GM23248 (cell line): ENCODE data around the gene SELENOM. TPM values are rescaled to one million over a fixed set of nuclear protein-coding genes. Genes with fewer than 3 reads are reported as not detected.
A peak's percentile ranks its signal among the peaks of the same experiment; 100 is the strongest.

ENCODE experiments used
- DNase-seq: peaks from one replicate; pipeline ENCODE4 v3.0.0-alpha.2; 2015
- H2AFZ ChIP-seq: fragments of 200-600 bp; sonication (generic); 2 replicates; pipeline ENCODE4 v1.6.1; 2016; ENCODE audit warnings: antibody characterized with exemption
- H3F3A ChIP-seq: fragments of 200-600 bp; sonication (generic); 2 replicates; pipeline ENCODE4 v1.6.1; 2016; ENCODE audit warnings: mild to moderate bottlenecking, antibody characterized with exemption, mixed run types; ENCODE audit not compliant: insufficient read depth
- H3K27ac ChIP-seq: fragments of 200-600 bp; sonication (generic); 2 replicates; pipeline ENCODE4 v1.5.1; 2016; ENCODE audit warnings: mild to moderate bottlenecking
- H3K27me3 ChIP-seq: fragments of 200-600 bp; sonication (generic); replicated peaks from 2 replicates; pipeline ENCODE4 v1.6.1; 2016; ENCODE audit warnings: mild to moderate bottlenecking; ENCODE audit not compliant: insufficient read depth
- H3K36me3 ChIP-seq: fragments of 200-600 bp; sonication (generic); 2 replicates; pipeline ENCODE4 v1.6.1; 2016; ENCODE audit warnings: low read depth, mild to moderate bottlenecking
- H3K4me1 ChIP-seq: fragments of 200-600 bp; sonication (generic); 2 replicates; pipeline ENCODE4 v1.6.1; 2016; ENCODE audit warnings: mild to moderate bottlenecking; ENCODE audit not compliant: insufficient read depth
- H3K4me2 ChIP-seq: fragments of 200-600 bp; sonication (generic); one replicate; pipeline ENCODE4 v1.6.1; 2016; ENCODE audit warnings: mild to moderate bottlenecking; ENCODE audit not compliant: unreplicated experiment
- H3K4me3 ChIP-seq: fragments of 200-600 bp; sonication (generic); 2 replicates; pipeline ENCODE4 v1.5.1; 2016; ENCODE audit warnings: mild to moderate bottlenecking
- H3K79me2 ChIP-seq: fragments of 200-600 bp; sonication (generic); 2 replicates; pipeline ENCODE4 v1.6.1; 2016; ENCODE audit warnings: mild to moderate bottlenecking; ENCODE audit not compliant: insufficient read depth
- H3K9ac ChIP-seq: fragments of 200-600 bp; sonication (generic); 2 replicates; pipeline ENCODE4 v1.6.1; 2016; ENCODE audit warnings: mild to moderate bottlenecking
- H3K9me2 ChIP-seq: fragments of 200-600 bp; sonication (generic); 2 replicates; pipeline ENCODE4 v1.6.1; 2016; ENCODE audit warnings: mixed run types, mild to moderate bottlenecking, moderate library complexity; ENCODE audit not compliant: insufficient read depth
- H3K9me3 ChIP-seq: fragments of 200-600 bp; sonication (generic); one replicate; pipeline ENCODE4 v1.6.1; 2017; ENCODE audit warnings: low read depth
- H4K20me1 ChIP-seq: fragments of 200-600 bp; sonication (generic); 2 replicates; pipeline ENCODE4 v1.6.0; 2016; ENCODE audit not compliant: insufficient read depth
- EZH2 ChIP-seq: fragments of 200-600 bp; sonication (generic); IDR thresholded peaks from 2 replicates; pipeline ENCODE4 v1.6.1; 2018; ENCODE audit warnings: antibody characterized with exemption, mild to moderate bottlenecking; ENCODE audit not compliant: insufficient read depth, poor library complexity, severe bottlenecking
- EZH2phosphoT487 ChIP-seq: fragments of 200-600 bp; sonication (generic); IDR thresholded peaks from 2 replicates; pipeline ENCODE4 v1.6.1; 2018; ENCODE audit warnings: antibody characterized with exemption, moderate library complexity, mild to moderate bottlenecking, low read depth; ENCODE audit not compliant: insufficient read depth
- WGBS, 2 experiments: methylation state at CpG; one replicate each; pipeline ENCODE4 v1.1.6; 2015 to 2017; ENCODE audit warnings: low lambda C conversion rate in 2 of 2, low coverage in 1 of 2; ENCODE audit errors: missing lambda C conversion rate in 2 of 2; 5-methylcytosine and 5-hydroxymethylcytosine counted together
- in situ Hi-C: fragments of 300-500 bp; cut with MboI; formaldehyde crosslinking; loops from 2 replicates; pipeline ENCODE4 v1.15.0; 2020
- polyA plus RNA-seq: library from polyadenylated mRNA; unstranded; fragments of >200 nt; fragmentation: Nextera tagmentation; extraction: Ambion mirVana; gene quantifications from 2 replicates; pipeline ENCODE4 v1.2.1, GENCODE V29; 2016
- total RNA-seq: library from RNA; depleted of rRNA; stranded (reverse); fragments of >200 nt; shearing (Covaris generic); gene quantifications from 2 replicates; pipeline ENCODE4 v1.2.3, GENCODE V29; 2014

Gene SELENOM
- total and polyA plus RNA-seq, 2 experiments from 2014 or later: 268 to 537 TPM

- in situ Hi-C loops: no loop called here
Measured at GRCh38 chr22:31139866-31140716, 32.7 kb upstream of the SELENOM start, which contains the start of gene PLA2G3. TSS of gene PLA2G3 (minus strand) at chr22:31140508. CDS start at chr22:31140354, 154 bp downstream.

GRCh38 chr22:31139066-31139465 is 31.7 kb upstream of the SELENOM start:
- H3F3A ChIP-seq: no peaks in the 10 kb centered on the region
- no peak overlapping the region for H2AFZ ChIP-seq
- H3K4me2 ChIP-seq: no peak overlapping the region
- no peaks in the 10 kb centered on the region for H3K9me3 ChIP-seq
- no peaks in the 10 kb centered on the region for H4K20me1 ChIP-seq
- no peaks in the 10 kb centered on the region for H3K4me1 ChIP-seq
- H3K9ac ChIP-seq: no peak overlapping the region
- H3K79me2 ChIP-seq: no peaks in the 10 kb centered on the region
- no peak for TF ChIP-seq EZH2phosphoT487
- TF ChIP-seq EZH2: no peak
- no peaks in the 10 kb centered on the region for H3K36me3 ChIP-seq
- H3K27me3 ChIP-seq: peaks cover 20% of the 10 kb centered on the region
- H3K27ac ChIP-seq: no peak overlapping the region
- H3K9me2 ChIP-seq: no peaks in the 10 kb centered on the region
- 81 to 83% methylated on average over 3 of the region's 3 CpGs for whole genome bisulfite sequencing, 2 experiments
- H3K4me3 ChIP-seq: no peak overlapping the region
- no peak for DNase-seq
- in situ Hi-C loops: no loop called here

More at GRCh38 chr22:31139866-31140716, 32.7 kb upstream of the SELENOM start, which contains the start of gene PLA2G3:
- H2AFZ ChIP-seq: no peak within 1 kb of the TSS
- no peak within 1 kb of the TSS for H3K4me3 ChIP-seq
- no peak within 1 kb of the TSS for H3K4me2 ChIP-seq
- no peak within 1 kb of the TSS for H3K9ac ChIP-seq
- H4K20me1 ChIP-seq: no peaks in the 10 kb centered on the region
- no peaks in the 10 kb centered on the region for H3K79me2 ChIP-seq
- H3K27me3 ChIP-seq: peaks cover 20% of the 10 kb centered on the region
- H3K9me2 ChIP-seq: no peaks in the 10 kb centered on the region
- H3K9me3 ChIP-seq: no peaks in the 10 kb centered on the region
- peak; percentile 33 for DNase-seq
- WGBS, 2 experiments: 25 to 32% methylated on average over 20 to 21 of the region's 24 CpGs
- TF ChIP-seq EZH2phosphoT487: no peak
- TF ChIP-seq EZH2: no peak
- no peak within 1 kb of the TSS for H3K27ac ChIP-seq
- no peaks in the 10 kb centered on the region for H3K36me3 ChIP-seq
- H3K4me1 ChIP-seq: no peaks in the 10 kb centered on the region
- no peaks in the 10 kb centered on the region for H3F3A ChIP-seq

GRCh38 chr22:31138126-31138525 is 30.8 kb upstream of the SELENOM start:
- H3K27ac ChIP-seq: no peak overlapping the region
- 82 to 87% methylated on average over 9 to 10 of the region's 10 CpGs for WGBS, 2 experiments
- no peak overlapping the region for H3K9ac ChIP-seq
- no peak overlapping the region for H3K4me2 ChIP-seq
- H3K9me2 ChIP-seq: no peaks in the 10 kb centered on the region
- H3K9me3 ChIP-seq: no peaks in the 10 kb centered on the region
- peaks cover 20% of the 10 kb centered on the region for H3K27me3 ChIP-seq
- no peaks in the 10 kb centered on the region for H4K20me1 ChIP-seq
- no peaks in the 10 kb centered on the region for H3F3A ChIP-seq
- H2AFZ ChIP-seq: no peak overlapping the region
- H3K36me3 ChIP-seq: no peaks in the 10 kb centered on the region
- in situ Hi-C loops: no loop called here
- no peak overlapping the region for H3K4me3 ChIP-seq
- H3K79me2 ChIP-seq: no peaks in the 10 kb centered on the region
- no peak for TF ChIP-seq EZH2phosphoT487
- TF ChIP-seq EZH2: no peak
- no peaks in the 10 kb centered on the region for H3K4me1 ChIP-seq
- DNase-seq: no peak

GRCh38 chr22:31137721-31138120 is 30.4 kb upstream of the SELENOM start:
- Histone ChIP-seq H2AFZ (no peak overlapping the region), H3K27me3 (peaks cover 20% of the 10 kb centered on the region), H3F3A (no peaks in the 10 kb centered on the region), H3K9ac (no peak overlapping the region), H3K4me3 (no peak overlapping the region), H3K36me3 (no peaks in the 10 kb centered on the region), H3K9me3 (no peaks in the 10 kb centered on the region), H3K9me2 (no peaks in the 10 kb centered on the region), H3K79me2 (no peaks in the 10 kb centered on the region), H3K4me1 (no peaks in the 10 kb centered on the region), H3K4me2 (no peak overlapping the region), H4K20me1 (no peaks in the 10 kb centered on the region), H3K27ac (no peak overlapping the region)
- WGBS, 2 experiments: 52 to 58% methylated on average over 9 to 10 of the region's 10 CpGs
- DNase-seq: no peak
- in situ Hi-C loops: no loop called here
- TF ChIP-seq EZH2: no peak
- TF ChIP-seq EZH2phosphoT487: no peak
